Uterus (tissue), 4 donors: Measurements from ENCODE around the gene TCHH. TPM values are rescaled to one million over a fixed set of nuclear protein-coding genes. Genes with fewer than 3 reads are reported as not detected.

Experiments
- DNase-seq, 2 donors: peaks; one replicate each; pipeline ENCODE4 v3.0.0-alpha.2; 2019 to 2020
- H3K27ac ChIP-seq, 2 donors: fragments of 200-600 bp; sonication (generic); 1 replicate in 1 of 2; 2 replicates in 1 of 2; pipeline ENCODE4 v1.5.1; 2016 to 2018
- H3K27me3 ChIP-seq, 2 donors: fragments of 200-600 bp; sonication (generic); one replicate each; pipeline ENCODE4 v1.5.1; 2018 to 2019; ENCODE audit warnings: control low read depth in 1 of 2
- H3K36me3 ChIP-seq, 2 donors: fragments of 200-600 bp; sonication (generic); one replicate each; pipeline ENCODE4 v1.5.1; 2019; ENCODE audit warnings: control low read depth in 1 of 2
- H3K4me1 ChIP-seq, 2 donors: fragments of 200-600 bp; sonication (generic); one replicate each; pipeline ENCODE4 v1.5.1; 2018 to 2019; ENCODE audit warnings: control low read depth in 1 of 2
- H3K4me3 ChIP-seq, 2 donors: fragments of 200-600 bp; sonication (generic); 1 replicate in 1 of 2; 2 replicates in 1 of 2; pipeline ENCODE4 v1.5.1; 2018 to 2019; ENCODE audit warnings: mild to moderate bottlenecking in 1 of 2
- H3K9me3 ChIP-seq, 2 donors: fragments of 200-600 bp; sonication (generic); one replicate each; pipeline ENCODE4 v1.5.1; 2019; ENCODE audit warnings: control low read depth in 1 of 2
- CTCF ChIP-seq, 4 experiments: fragments of 200-600 bp in 2 of 4; fragments of 450-650 bp in 2 of 4; sonication (generic) in 2 of 4; IDR thresholded peaks; one replicate each; pipeline ENCODE4 v1.5.1; 2016 to 2019; ENCODE audit warnings: antibody characterized with exemption in 4 of 4, mild to moderate bottlenecking in 2 of 4, moderate library complexity in 1 of 4
- POLR2A ChIP-seq, 2 donors: fragments of 450-650 bp; IDR thresholded peaks; one replicate each; pipeline ENCODE4 v1.6.1; 2016; ENCODE audit warnings: antibody characterized with exemption in 2 of 2, mild to moderate bottlenecking in 1 of 2, moderate library complexity in 1 of 2
- intact Hi-C: fragments of 100-400 bp; cut with DNase I; formaldehyde crosslinking; loops from one replicate; pipeline ENCODE4 v1.15.1; 2023; ENCODE audit warnings: low total_unique reads
- total RNA-seq, 4 donors: library from RNA; depleted of rRNA in 3 of 4; stranded (reverse); fragments of >200 nt in 3 of 4; gene quantifications; one replicate each; pipeline versions ENCODE4 v1.1.0 to v1.2.4, GENCODE V29; 2014 to 2023
- donor health status: DM: yes; HTN: yes; CAD: no.

TCHH gene
- total RNA-seq, 4 donors from 2014 or later, result not detected

GRCh38 chr1:152130186-152130585 is 14.9 kb upstream of the TCHH start:
- no peak for DNase-seq
- no peaks in the 10 kb centered on the region for H3K4me1 ChIP-seq
- no peaks in the 10 kb centered on the region for H3K27me3 ChIP-seq
- H3K36me3 ChIP-seq, result no peaks in the 10 kb centered on the region
- intact Hi-C loops, result no loop called here
- no peak overlapping the region for H3K4me3 ChIP-seq
- H3K27ac ChIP-seq, result no peak overlapping the region
- peaks cover 0 to 5% of the 10 kb centered on the region in 2 donors for H3K9me3 ChIP-seq
- TF ChIP-seq CTCF (IDR thresholded peaks at IDR 0.05) (no peak), POLR2A (IDR thresholded peaks at IDR 0.05) (no peak)

- peaks cover 0 to 5% of the 10 kb centered on the region in 2 donors for H3K9me3 ChIP-seq
- DNase-seq, result no peak
- H3K27ac ChIP-seq, result no peak overlapping the region
- H3K4me3 ChIP-seq, result no peak overlapping the region
- no peaks in the 10 kb centered on the region for H3K4me1 ChIP-seq
- no peak for TF ChIP-seq CTCF (IDR thresholded peaks at IDR 0.05)
- no peak for TF ChIP-seq POLR2A (IDR thresholded peaks at IDR 0.05)
- no peaks in the 10 kb centered on the region for H3K36me3 ChIP-seq
- intact Hi-C loops, result no loop called here
- H3K27me3 ChIP-seq, result no peaks in the 10 kb centered on the region
Observed at GRCh38 chr1:152127673-152128072, 12.4 kb upstream of the TCHH start.

- TF ChIP-seq CTCF (IDR thresholded peaks at IDR 0.05) (no peak), POLR2A (IDR thresholded peaks at IDR 0.05) (no peak)
- intact Hi-C loops, result no loop called here
Observed at GRCh38 chr1:152125834-152126443, 10.7 kb upstream of the TCHH start.

GRCh38 chr1:152118915-152119314 is 3.7 kb upstream of the TCHH start:
- DNase-seq, result no peak
- H3K36me3 ChIP-seq, result no peaks in the 10 kb centered on the region
- H3K4me3 ChIP-seq, result no peak overlapping the region
- no peaks in the 10 kb centered on the region for H3K9me3 ChIP-seq
- peaks cover 0 to 5% of the 10 kb centered on the region in 2 donors for H3K27me3 ChIP-seq
- intact Hi-C loops, result no loop called here
- H3K4me1 ChIP-seq, result no peaks in the 10 kb centered on the region
- TF ChIP-seq CTCF (IDR thresholded peaks at IDR 0.05), result no peak
- no peak for TF ChIP-seq POLR2A (IDR thresholded peaks at IDR 0.05)
- H3K27ac ChIP-seq, result no peak overlapping the region

More at GRCh38 chr1:152125834-152126443, 10.7 kb upstream of the TCHH start:
- Histone ChIP-seq H3K27me3 (no peaks in the 10 kb centered on the region), H3K4me3 (no peak overlapping the region), H3K27ac (no peak overlapping the region), H3K9me3 (no peaks in the 10 kb centered on the region), H3K4me1 (no peaks in the 10 kb centered on the region), H3K36me3 (no peaks in the 10 kb centered on the region)
- DNase-seq, result no peak

GRCh38 chr1:152112885-152113432 is 2.3 kb downstream of the TCHH start:
- DNase-seq, result no peak
- Histone ChIP-seq H3K9me3 (peaks cover 0 to 4% of the 10 kb centered on the region in 2 donors), H3K4me1 (peaks cover 0 to 29% of the 10 kb centered on the region in 2 donors), H3K27ac (no peak overlapping the region), H3K4me3 (no peak overlapping the region), H3K27me3 (peaks cover 0 to 31% of the 10 kb centered on the region in 2 donors), H3K36me3 (no peaks in the 10 kb centered on the region)
- TF ChIP-seq CTCF (IDR thresholded peaks at IDR 0.05) (no peak), POLR2A (IDR thresholded peaks at IDR 0.05) (no peak)
- intact Hi-C loops, result no loop called here
